GM18870 (cell line): Measurements from ENCODE around the gene EYA4.
A peak's percentile ranks its signal among the peaks of the same experiment; 100 is the strongest.

ENCODE experiments used
- ATAC-seq: cut with Tn5 transposase; IDR thresholded peaks from one replicate; pipeline ENCODE4 v1.9.1; 2021; ENCODE audit warnings: moderate library complexity; ENCODE audit not compliant: unreplicated experiment

The EYA4 gene

GRCh38 chr6:133241086-133241900 lies at the start of gene EYA4:
TSS of gene EYA4 (plus strand) at chr6:133241357. CDS start at chr6:133274781, 33,424 bp downstream.
- ATAC-seq = no peak

GRCh38 chr6:133193396-133193795 lies 47.8 kb upstream of the EYA4 start:
- no peak for ATAC-seq

GRCh38 chr6:133198725-133199124 lies 42.4 kb upstream of the EYA4 start:
- no peak for ATAC-seq

- ATAC-seq = no peak
These were observed 39.9 kb upstream of the EYA4 start for GRCh38 chr6:133201231-133201630.

- no peak for ATAC-seq
These were observed 38.4 kb upstream of the EYA4 start for GRCh38 chr6:133202610-133203343.

GRCh38 chr6:133203344-133203697 lies 37.8 kb upstream of the EYA4 start:
- ATAC-seq = no peak

- no peak for ATAC-seq
These were observed 35.9 kb upstream of the EYA4 start for GRCh38 chr6:133205304-133205703.

GRCh38 chr6:133206942-133207341 lies 34.2 kb upstream of the EYA4 start:
- ATAC-seq = no peak

GRCh38 chr6:133207754-133208153 lies 33.4 kb upstream of the EYA4 start:
- ATAC-seq = no peak

- no peak for ATAC-seq
These were observed 32.9 kb upstream of the EYA4 start for GRCh38 chr6:133208183-133208755.

GRCh38 chr6:133214267-133214666 lies 26.9 kb upstream of the EYA4 start:
- ATAC-seq = no peak

- peak; percentile 38 for ATAC-seq
These were observed 22.3 kb upstream of the EYA4 start for GRCh38 chr6:133218852-133219251.

- ATAC-seq = no peak
These were observed 17.6 kb upstream of the EYA4 start for GRCh38 chr6:133223452-133224029.

GRCh38 chr6:133225560-133225959 lies 15.6 kb upstream of the EYA4 start:
- no peak for ATAC-seq

- ATAC-seq = no peak
These were observed 13.8 kb upstream of the EYA4 start for GRCh38 chr6:133227344-133227743.

GRCh38 chr6:133230052-133230451 lies 11.1 kb upstream of the EYA4 start:
- ATAC-seq = no peak

- no peak for ATAC-seq
These were observed 5.9 kb upstream of the EYA4 start for GRCh38 chr6:133235221-133235620.

GRCh38 chr6:133236932-133237331 lies 4.2 kb upstream of the EYA4 start:
- ATAC-seq = no peak

GRCh38 chr6:133240511-133241085 lies 559 bp upstream of the EYA4 start:
- no peak for ATAC-seq

GRCh38 chr6:133241901-133242636 lies 912 bp downstream of the EYA4 start:
- no peak for ATAC-seq
